ENCODE results near the gene REM2.

DNA sequence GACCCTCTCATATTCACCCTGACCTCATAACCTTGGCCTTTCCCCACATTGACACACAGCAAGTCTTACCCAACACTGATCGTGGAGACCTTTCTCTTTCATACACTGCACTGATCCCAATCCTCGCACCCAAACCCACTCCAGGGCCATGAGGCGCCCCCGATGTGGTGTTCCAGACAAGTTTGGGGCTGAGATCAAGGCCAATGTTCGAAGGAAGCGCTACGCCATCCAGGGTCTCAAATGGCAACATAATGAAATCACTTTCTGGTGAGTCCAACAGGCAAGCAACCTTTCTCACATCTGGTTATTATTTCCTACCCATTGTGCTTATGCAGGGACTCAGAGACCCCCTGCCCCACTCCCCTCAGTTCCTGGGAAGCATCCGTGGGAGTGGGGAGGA lies 41.3 kb upstream of the REM2 start:
- TF ChIP-seq, protein P1, sequence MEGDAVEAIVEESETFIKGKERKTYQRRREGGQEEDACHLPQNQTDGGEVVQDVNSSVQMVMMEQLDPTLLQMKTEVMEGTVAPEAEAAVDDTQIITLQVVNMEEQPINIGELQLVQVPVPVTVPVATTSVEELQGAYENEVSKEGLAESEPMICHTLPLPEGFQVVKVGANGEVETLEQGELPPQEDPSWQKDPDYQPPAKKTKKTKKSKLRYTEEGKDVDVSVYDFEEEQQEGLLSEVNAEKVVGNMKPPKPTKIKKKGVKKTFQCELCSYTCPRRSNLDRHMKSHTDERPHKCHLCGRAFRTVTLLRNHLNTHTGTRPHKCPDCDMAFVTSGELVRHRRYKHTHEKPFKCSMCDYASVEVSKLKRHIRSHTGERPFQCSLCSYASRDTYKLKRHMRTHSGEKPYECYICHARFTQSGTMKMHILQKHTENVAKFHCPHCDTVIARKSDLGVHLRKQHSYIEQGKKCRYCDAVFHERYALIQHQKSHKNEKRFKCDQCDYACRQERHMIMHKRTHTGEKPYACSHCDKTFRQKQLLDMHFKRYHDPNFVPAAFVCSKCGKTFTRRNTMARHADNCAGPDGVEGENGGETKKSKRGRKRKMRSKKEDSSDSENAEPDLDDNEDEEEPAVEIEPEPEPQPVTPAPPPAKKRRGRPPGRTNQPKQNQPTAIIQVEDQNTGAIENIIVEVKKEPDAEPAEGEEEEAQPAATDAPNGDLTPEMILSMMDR (conservative IDR thresholded peaks at IDR 0.05; ENCODE audit: low read depth, low read length): no peak
- TF ChIP-seq CEBPB (IDR thresholded peaks at IDR 0.05; ENCODE audit: low read depth, low read length): no peak
- TF ChIP-seq, protein P2, sequence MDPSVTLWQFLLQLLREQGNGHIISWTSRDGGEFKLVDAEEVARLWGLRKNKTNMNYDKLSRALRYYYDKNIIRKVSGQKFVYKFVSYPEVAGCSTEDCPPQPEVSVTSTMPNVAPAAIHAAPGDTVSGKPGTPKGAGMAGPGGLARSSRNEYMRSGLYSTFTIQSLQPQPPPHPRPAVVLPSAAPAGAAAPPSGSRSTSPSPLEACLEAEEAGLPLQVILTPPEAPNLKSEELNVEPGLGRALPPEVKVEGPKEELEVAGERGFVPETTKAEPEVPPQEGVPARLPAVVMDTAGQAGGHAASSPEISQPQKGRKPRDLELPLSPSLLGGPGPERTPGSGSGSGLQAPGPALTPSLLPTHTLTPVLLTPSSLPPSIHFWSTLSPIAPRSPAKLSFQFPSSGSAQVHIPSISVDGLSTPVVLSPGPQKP (IDR thresholded peaks at IDR 0.05; ENCODE audit: borderline replicate concordance, low read depth, low read length): no peak
